K562 (cell line): ENCODE results near the gene ZNF319. TPM values are rescaled to one million over a fixed set of nuclear protein-coding genes. Genes with fewer than 3 reads are reported as not detected.
A peak's percentile ranks its signal among the peaks of the same experiment; 100 is the strongest.

ENCODE experiments used
- BMI1 ChIP-seq: fragments of 150-350 bp; IDR thresholded peaks from 2 replicates; pipeline ENCODE4 v1.6.1; 2014; ENCODE audit warnings: low read length
- E2F1 ChIP-seq: sonication (generic); formaldehyde crosslinking; IDR thresholded peaks from 2 replicates; pipeline ENCODE4 v1.8.1; 2023; ENCODE audit warnings: mild to moderate bottlenecking, missing genetic modification reagents, moderate library complexity
- EGR1 ChIP-seq: fragments of 450-650 bp; conservative IDR thresholded peaks from 2 replicates; pipeline ENCODE4 v1.6.1; 2017; ENCODE audit warnings: mild to moderate bottlenecking
- GABPB2 ChIP-seq: fragments of 250-450 bp; sonication (Bioruptor Pico); conservative IDR thresholded peaks from 2 replicates; pipeline ENCODE4 v1.5.1; 2021; ENCODE audit warnings: mild to moderate bottlenecking
- MAFK ChIP-seq: IDR thresholded peaks from 2 replicates; pipeline ENCODE4 v1.6.1; 2011; ENCODE audit warnings: low read length, improper control_type of control experiment
- NR2C2 ChIP-seq, 2 experiments: fragments of 200-800 bp in 1 of 2; sonication (Bioruptor generic) in 1 of 2; sonication (generic) in 1 of 2; formaldehyde crosslinking in 1 of 2; IDR thresholded peaks; 2 replicates each; pipeline versions ENCODE4 v1.6.1 to v1.8.0; 2016 to 2022; ENCODE audit warnings: mild to moderate bottlenecking in 1 of 2, missing compliant biosample characterization in 1 of 2, missing genetic modification characterization in 1 of 2, missing genetic modification reagents in 1 of 2
- NR2F6 ChIP-seq: fragments of 450-650 bp; formaldehyde crosslinking; IDR thresholded peaks from 2 replicates; pipeline ENCODE4 v1.4.0; 2020; ENCODE audit warnings: mild to moderate bottlenecking
- POLR2AphosphoS5 ChIP-seq: IDR thresholded peaks from 2 replicates; pipeline ENCODE4 v1.6.1; 2011; ENCODE audit warnings: mild to moderate bottlenecking, low read depth, low read length, moderate library complexity; ENCODE audit not compliant: control insufficient read depth, insufficient read depth
- PTTG1 ChIP-seq: fragments of 450-650 bp; IDR thresholded peaks from 2 replicates; pipeline ENCODE4 v1.6.1; 2016; ENCODE audit warnings: low read depth, mild to moderate bottlenecking, missing genetic modification characterization, missing compliant biosample characterization
- SAFB2 ChIP-seq: fragments of 200-400 bp; formaldehyde crosslinking; IDR thresholded peaks from 2 replicates; pipeline ENCODE4 v1.6.1; 2018; ENCODE audit warnings: borderline replicate concordance, low read length, low read depth, moderate library complexity; ENCODE audit not compliant: severe bottlenecking
- SMARCC2 ChIP-seq: fragments of 450-650 bp; IDR thresholded peaks from 2 replicates; pipeline ENCODE4 v1.6.1; 2017; ENCODE audit warnings: antibody characterized with exemption, moderate library complexity, mild to moderate bottlenecking, low read depth
- SRF ChIP-seq, 2 experiments: fragments of 250-450, 450-650 bp in 1 of 2; sonication (Bioruptor Pico) in 1 of 2; sonication (generic) in 1 of 2; formaldehyde crosslinking; IDR thresholded peaks; 2 replicates each; pipeline versions ENCODE4 v1.5.0 to v1.5.1; 2020 to 2022; ENCODE audit warnings: mild to moderate bottlenecking in 1 of 2, missing genetic modification reagents in 1 of 2
- TCFL5 ChIP-seq: fragments of 250-450 bp; sonication (Bioruptor Pico); conservative IDR thresholded peaks from 2 replicates; pipeline ENCODE4 v1.6.1; 2021; ENCODE audit warnings: mild to moderate bottlenecking, moderate library complexity, matching md5 sums
- XRCC5 ChIP-seq: fragments of 200-400 bp; formaldehyde crosslinking; IDR thresholded peaks from 2 replicates; pipeline ENCODE4 v1.6.1; 2017; ENCODE audit warnings: low read depth, mild to moderate bottlenecking, low read length
- ZFP36 ChIP-seq: fragments of 150-350 bp; IDR thresholded peaks from 2 replicates; pipeline ENCODE4 v1.6.1; 2018; ENCODE audit warnings: low read length, low read depth; ENCODE audit not compliant: partially characterized antibody
- ZNF184 ChIP-seq: sonication (generic); formaldehyde crosslinking; IDR thresholded peaks from 2 replicates; pipeline ENCODE4 v1.5.0; 2020; ENCODE audit warnings: missing genetic modification reagents
- ZNF395 ChIP-seq: fragments of 200-800 bp; sonication (Bioruptor generic); IDR thresholded peaks from 2 replicates; pipeline ENCODE4 v1.6.1; 2017; ENCODE audit warnings: missing genetic modification characterization, missing compliant biosample characterization
- polyA plus RNA-seq, 8 experiments: library from polyadenylated mRNA; depleted of rRNA in 4 of 8; stranded (reverse) in 5 of 8; unstranded in 3 of 8; fragments of >200 nt; fragmentation: Nextera tagmentation in 2 of 8; fragmentation: Illumina TruSeq in 1 of 8; extraction: Ambion mirVana in 2 of 8; extraction: Trizol in 1 of 8; gene quantifications; 2 replicates each; pipeline versions ENCODE4 v1.2.1 to v1.2.3, GENCODE V29; 2011 to 2014; ENCODE audit warnings: inconsistent platforms in 1 of 8, missing spikeins in 1 of 8
- total RNA-seq, 7 experiments: library from RNA; depleted of rRNA in 6 of 7; stranded (reverse); fragments of >200 nt in 6 of 7; fragmentation: Illumina TruSeq in 2 of 7; extraction: Trizol in 2 of 7; gene quantifications; 2 replicates each; pipeline versions ENCODE4 v1.2.1 to v1.2.3, GENCODE V29; 2011 to 2021; ENCODE audit warnings: low replicate concordance in 1 of 7

Gene ZNF319
- total and polyA plus RNA-seq, 9 of the 15 experiments (the other 6 are each of a cell fraction or from before 2014, with no cell fraction given) = 0.20 to 5.7 (median 1.4) TPM

GRCh38 chr16:57957673-57958392, 42.6 kb downstream of the ZNF319 start (continued):
- TF ChIP-seq E2F1 (no peak), GABPB2 (no peak), EGR1 (peak; percentile 67; the same call in 1 of the 2 replicates), PTTG1 (tag) (no peak), SAFB2 (no peak), BMI1 (no peak), TCFL5 (CRISPR knock-in tag) (no peak), ZFP36 (peak; percentile 93), XRCC5 (no peak), NR2C2 (CRISPR knock-in tag; IDR thresholded peaks at IDR 0.05) (no peak), NR2C2 (tag; IDR thresholded peaks at IDR 0.05) (no peak), MAFK (no peak), ZNF184 (CRISPR knock-in tag) (no peak), POLR2AphosphoS5 (no peak), ZNF395 (no peak), NR2F6 (CRISPR knock-in tag) (no peak), SMARCC2 (no peak), SRF (CRISPR knock-in tag; IDR thresholded peaks at IDR 0.05) (no peak)
